IPS DF 4.7 (cell line): ENCODE data around the gene AREG.

Source experiments
- DNase-seq: peaks from one replicate; pipeline ENCODE4 v3.0.0-alpha.2; 2013; ENCODE audit warnings: low spot score; ENCODE audit errors: extremely low read depth

The AREG gene

GRCh38 chr4:74456849-74457395 is 12.0 kb downstream of the AREG start:
- DNase-seq: no peak

DNA sequence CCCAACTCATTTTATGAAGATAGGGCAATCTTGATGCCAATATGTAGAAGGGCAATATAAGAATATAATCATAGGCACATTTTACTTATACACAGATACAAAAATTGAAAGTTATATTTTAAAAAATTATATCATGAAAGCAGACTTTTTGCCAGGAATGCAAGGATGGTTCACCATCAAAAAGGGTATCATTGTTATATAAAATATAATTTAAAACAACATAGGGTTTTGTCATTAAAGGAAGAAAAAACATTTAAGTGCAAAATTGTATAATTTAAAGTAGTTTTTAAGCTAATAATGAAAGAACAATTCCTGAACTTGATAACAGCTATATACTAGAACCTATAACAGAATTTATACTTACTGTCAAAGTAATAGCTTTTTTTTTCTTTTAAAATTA is 15.9 kb downstream of the AREG start:
- no peak for DNase-seq

GRCh38 chr4:74463123-74463522 is 18.2 kb downstream of the AREG start:
- DNase-seq: no peak

GRCh38 chr4:74464291-74464690 is 19.4 kb downstream of the AREG start:
- no peak for DNase-seq

DNA sequence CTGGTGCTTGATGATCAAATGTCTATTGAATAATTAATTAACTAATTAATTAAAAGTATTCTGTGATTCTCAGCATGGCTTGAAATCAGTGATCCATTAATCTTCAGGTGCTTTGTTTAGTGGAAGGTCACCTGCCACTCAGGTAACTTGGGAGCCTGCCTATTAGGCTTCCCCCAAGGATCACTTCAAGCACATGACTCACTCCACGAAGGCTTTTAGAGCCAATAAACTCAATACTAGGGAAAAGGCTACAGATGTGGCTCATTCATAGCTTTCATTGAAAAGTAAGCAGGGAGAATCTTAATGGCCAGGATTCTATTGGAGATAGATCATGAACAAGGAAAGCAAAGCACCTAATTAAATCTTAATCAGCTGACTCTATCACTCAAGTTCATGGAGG is 21.3 kb downstream of the AREG start:
- no peak for DNase-seq

DNA sequence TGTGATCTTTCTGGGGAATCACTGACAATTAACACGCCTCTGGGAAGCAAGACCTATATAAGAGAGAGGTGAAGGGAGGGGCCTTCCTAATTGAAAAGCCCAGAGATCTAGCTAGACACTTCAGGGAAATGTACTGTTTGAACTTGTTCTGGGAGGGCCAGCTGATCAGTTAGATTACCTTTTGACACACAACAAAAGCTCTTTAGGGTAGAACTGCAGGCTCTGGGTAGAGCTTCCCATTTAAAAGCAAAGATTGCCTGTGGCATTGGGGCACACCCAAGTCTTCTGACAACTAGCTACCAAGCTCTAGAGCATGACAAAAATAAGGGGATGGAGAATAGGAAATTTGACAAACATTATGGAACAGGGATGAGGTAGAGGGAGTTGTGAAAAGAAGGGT is 26.3 kb downstream of the AREG start:
- DNase-seq: no peak

GRCh38 chr4:74473155-74473811 is 28.3 kb downstream of the AREG start:
- no peak for DNase-seq

DNA sequence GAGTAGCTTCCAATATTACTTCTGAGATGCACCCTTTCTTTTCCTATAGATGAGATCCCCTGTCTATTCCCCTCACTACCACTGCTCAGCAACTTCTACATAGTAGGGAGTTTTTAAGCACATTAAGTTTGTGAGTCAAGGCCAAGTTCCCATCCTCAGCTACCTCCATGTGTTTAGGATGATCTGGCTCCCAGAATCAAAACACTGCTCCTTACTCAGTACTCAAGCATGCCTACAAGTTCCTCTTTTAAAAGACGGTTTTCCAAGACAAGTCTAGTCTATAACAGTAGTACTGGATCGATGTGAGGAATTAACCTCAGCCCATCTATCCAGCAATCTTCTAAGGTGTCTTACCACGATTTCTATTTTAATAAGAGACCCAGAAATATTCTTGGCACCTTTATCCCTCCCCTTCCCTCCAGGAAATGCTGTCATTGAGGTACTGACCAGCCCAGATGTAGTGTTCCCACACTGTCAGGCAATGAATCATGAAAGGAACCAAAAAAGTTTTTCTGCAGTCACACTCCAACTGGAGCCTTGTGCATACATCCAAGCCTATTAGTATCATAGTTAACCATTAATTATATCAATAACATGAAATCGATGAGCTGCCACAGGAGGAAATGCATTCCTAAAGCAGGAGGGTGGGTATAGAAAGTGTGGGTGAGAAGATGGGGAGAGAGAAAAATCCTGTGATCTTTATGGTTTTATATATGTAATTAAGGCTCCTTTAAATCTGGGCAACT is 29.6 kb downstream of the AREG start:
- DNase-seq: no peak

- DNase-seq: no peak
Observed at GRCh38 chr4:74475091-74475800, 30.3 kb downstream of the AREG start.

GRCh38 chr4:74475946-74476345 is 31.0 kb downstream of the AREG start:
- no peak for DNase-seq

- DNase-seq: no peak
Observed at GRCh38 chr4:74479009-74479408, 34.1 kb downstream of the AREG start.

DNA sequence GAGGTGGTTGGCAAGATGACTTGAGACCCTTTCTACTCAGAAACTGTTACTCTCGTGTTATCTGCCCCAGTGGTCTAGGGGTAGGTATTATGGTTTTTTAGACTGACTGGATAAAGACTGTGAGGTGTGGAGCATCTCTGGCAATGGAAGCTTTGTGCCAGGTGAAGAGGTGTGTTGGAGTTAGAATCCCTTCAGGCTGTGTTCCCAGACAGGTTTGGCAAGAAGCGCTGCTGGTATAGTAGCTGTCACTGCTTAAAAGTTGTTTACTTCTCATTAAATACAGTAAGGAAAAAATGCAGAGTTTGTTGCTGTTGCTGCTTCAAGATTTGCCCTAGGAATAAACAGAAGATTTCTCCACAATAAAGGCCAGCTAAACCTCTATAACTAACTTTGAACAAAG is 35.3 kb downstream of the AREG start:
- DNase-seq: no peak

DNA sequence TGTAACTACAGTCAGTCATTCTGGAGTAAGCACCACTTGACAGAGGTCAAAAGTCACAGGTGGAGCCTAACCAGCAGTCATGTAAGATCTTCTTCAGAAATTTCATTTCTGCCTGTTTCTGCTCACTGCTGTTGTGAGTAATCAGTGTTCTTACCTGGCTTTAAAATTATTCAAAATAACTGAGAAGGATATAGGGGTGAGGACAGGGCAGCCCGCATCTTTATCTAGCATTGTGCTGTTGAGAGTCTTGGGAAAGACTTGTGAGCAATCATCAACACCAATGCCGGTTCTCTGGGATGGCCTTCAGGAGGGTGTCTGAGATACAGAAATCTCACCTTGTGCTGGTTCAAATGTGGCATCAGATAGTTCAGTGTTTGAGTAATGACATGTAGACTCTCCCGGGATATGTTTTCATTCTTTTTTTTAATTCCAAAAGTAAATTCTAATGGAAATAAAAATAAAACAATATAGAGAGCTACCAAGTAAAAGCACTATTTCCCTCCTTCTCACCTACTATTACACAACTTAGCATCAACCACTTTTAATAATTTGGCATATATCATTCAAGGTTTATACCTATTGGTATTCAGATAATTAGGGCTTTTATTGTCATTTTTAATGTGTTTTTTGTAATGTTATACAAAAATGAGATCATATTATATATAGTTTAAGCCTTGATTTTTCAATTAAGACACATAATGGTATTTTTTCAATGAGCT is 37.1 kb downstream of the AREG start:
- DNase-seq: no peak

DNA sequence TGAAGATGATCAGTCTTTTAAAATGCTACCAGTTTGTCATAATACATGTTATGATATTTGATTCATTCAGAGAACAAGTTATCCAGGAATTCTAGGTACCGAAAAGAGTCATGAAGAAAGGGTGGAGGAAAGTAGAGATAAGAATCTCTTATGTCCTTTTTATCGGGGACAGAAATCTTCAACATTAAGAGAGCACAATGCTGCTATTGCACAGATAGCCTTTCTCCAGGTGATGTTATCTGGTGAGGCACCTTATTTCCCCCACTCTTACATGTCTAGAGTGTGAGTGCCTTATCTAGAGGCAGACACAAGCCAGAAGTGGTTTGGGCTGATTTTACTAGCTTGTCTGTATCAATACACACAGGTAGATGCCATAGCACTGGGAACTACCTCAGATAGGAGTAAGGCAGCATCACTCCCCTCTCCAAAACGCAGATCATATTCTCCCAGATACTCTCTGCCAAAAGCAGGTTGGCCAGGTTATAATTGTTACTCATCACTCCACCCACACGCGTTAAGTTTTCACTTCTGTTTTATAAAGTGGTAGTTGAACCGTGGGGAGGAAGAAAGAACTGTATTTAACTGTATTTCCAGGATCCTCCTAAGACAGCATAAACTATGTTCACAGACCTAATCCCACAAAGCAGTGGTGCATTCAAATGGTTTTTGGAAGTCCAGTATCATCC is 38.4 kb downstream of the AREG start:
- no peak for DNase-seq

DNA sequence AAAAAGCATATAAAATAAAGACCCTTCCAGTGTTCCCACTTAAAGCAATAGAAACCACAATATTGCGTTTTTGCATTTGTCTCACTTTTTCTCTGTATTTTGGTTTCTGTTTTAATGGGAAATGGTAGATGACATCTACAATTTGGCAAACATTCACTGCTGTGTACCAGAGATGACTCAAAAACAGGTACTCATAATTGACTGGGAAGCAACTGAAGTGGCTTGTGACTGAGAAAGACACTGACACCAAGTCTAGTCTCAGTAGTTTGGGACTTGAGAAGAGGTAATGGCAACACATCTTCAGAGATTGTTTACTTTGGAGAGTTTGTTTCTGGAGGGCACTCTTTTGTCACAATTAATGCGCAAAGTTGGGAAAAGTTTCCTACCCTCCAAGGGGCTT is 42.0 kb downstream of the AREG start:
- no peak for DNase-seq

DNA sequence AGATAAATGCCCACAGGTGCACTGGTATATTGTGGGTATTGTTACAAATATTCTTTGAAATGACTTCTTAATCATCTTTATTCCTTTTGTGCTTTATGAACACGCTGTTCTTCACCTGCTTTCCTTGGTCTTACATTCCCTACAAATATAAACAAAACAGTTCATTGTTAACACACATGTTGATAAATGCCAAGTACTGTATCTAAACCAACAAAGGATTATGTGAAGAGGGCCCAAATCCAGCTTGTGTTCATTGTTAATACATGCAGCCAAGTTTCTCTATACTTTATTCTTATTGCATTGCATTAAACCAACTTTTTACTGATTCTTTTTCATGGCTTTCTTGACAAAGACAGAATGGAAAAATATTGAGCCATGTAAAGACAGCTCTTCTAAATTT is 42.8 kb downstream of the AREG start:
- DNase-seq: no peak

DNA sequence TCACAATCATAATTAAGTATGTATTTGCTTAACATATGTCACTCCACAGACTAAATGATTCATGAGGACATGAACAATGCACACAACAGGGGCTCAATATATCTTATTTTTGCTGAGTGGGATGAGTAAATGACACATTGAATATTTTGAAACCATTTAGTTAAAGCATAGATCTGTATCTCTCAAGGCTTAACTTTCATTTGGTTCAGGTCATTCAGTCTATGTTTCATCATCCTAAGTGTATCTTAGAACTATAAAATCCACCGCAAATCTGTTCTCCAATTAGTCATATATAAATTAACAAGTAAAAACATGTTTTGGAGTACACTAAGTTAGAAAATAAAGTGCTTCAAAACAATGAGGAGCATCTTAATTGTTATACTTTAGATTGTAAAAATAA is 45.8 kb downstream of the AREG start:
- no peak for DNase-seq

- DNase-seq: no peak
Observed at GRCh38 chr4:74499986-74500781, 55.2 kb downstream of the AREG start.

DNA sequence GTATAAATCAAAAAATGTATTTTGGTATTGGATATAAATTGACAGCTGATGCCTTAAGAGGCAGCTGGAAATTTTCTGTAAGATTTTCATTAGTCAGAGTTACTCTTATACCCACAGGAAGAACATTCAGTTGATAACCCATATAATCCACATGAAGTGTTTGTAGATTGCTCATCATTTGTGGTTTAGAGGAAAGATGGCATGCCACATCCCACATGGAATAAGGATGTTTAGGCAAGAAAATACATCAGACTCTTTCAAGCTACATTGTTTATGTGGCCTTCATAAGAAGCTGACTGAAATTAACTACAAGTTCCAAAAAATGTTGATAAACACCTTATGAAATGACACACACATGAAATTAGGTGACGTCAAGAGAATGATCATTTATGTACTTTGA is 56.6 kb downstream of the AREG start:
- DNase-seq: no peak

DNA sequence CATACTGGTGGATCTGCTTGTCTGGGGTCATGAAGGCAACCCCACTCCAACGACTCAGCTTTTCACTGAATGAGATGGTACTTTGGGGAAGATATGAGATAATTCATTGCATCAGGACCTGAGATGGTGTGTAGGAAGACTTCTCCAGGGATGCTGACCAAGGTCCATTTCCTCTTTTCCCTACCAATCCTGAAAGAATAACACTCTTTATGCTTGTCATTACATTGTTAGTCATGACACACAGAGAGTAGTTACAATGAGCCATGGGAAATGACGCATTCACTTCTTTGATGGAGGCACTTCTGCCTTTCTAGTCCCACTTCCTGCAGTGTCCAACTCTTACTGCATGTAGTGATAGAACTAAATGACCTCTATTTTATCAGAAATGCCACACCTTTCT is 58.6 kb downstream of the AREG start:
- no peak for DNase-seq
